Measurements from ENCODE around the gene CAMK2N1.

- TF ChIP-seq, protein P1, sequence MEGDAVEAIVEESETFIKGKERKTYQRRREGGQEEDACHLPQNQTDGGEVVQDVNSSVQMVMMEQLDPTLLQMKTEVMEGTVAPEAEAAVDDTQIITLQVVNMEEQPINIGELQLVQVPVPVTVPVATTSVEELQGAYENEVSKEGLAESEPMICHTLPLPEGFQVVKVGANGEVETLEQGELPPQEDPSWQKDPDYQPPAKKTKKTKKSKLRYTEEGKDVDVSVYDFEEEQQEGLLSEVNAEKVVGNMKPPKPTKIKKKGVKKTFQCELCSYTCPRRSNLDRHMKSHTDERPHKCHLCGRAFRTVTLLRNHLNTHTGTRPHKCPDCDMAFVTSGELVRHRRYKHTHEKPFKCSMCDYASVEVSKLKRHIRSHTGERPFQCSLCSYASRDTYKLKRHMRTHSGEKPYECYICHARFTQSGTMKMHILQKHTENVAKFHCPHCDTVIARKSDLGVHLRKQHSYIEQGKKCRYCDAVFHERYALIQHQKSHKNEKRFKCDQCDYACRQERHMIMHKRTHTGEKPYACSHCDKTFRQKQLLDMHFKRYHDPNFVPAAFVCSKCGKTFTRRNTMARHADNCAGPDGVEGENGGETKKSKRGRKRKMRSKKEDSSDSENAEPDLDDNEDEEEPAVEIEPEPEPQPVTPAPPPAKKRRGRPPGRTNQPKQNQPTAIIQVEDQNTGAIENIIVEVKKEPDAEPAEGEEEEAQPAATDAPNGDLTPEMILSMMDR (IDR thresholded peaks at IDR 0.05) = no peak
- no peak for TF ChIP-seq POLR2A (IDR thresholded peaks at IDR 0.05)
Observed at GRCh38 chr1:20442920-20443625, 42.9 kb downstream of the CAMK2N1 start.

All from adrenal gland (tissue), 5 donors.